OCI-LY7 (cell line): ENCODE data around the gene CABP7. TPM values are rescaled to one million over a fixed set of nuclear protein-coding genes. Genes with fewer than 3 reads are reported as not detected.

Source experiments
- BruUV-seq: library from RNA; stranded (reverse); fragments of 400-500 nt; replicated peaks from 2 replicates; lab custom pipeline; 2021; lab: Mats Ljungman, UMichigan
- CTCF ChIA-PET: fragments of 300-600 bp; sonication (Branson Sonifier 250); formaldehyde crosslinking; loops from one replicate; lab custom pipeline; 2022; ENCODE audit warnings: antibody characterized with exemption; ENCODE audit not compliant: unreplicated experiment; lab: Charles Lee
- POLR2A ChIA-PET: fragments of 300-600 bp; sonication (Branson Sonifier 250); formaldehyde crosslinking; loops from one replicate; lab custom pipeline; 2022; ENCODE audit warnings: antibody characterized with exemption; lab: Charles Lee
- DNase-seq: peaks from one replicate; pipeline ENCODE4 v3.0.0-alpha.2; 2015; ENCODE audit warnings: low spot score
- H2AFZ ChIP-seq: fragments of 200-600 bp; sonication (generic), shearing (Covaris generic); 2 replicates; pipeline ENCODE4 v1.6.1; 2014; ENCODE audit warnings: mild to moderate bottlenecking, antibody characterized with exemption, low read length, moderate library complexity
- H3K27ac ChIP-seq: fragments of 200-600 bp; sonication (generic); 2 replicates; pipeline ENCODE4 v1.5.1; 2014; ENCODE audit warnings: mixed run types, low read depth, mild to moderate bottlenecking, moderate library complexity, low read length, inconsistent platforms; ENCODE audit not compliant: poor library complexity, severe bottlenecking
- H3K36me3 ChIP-seq: fragments of 200-600 bp; sonication (generic); 2 replicates; pipeline ENCODE4 v1.6.1; 2014; ENCODE audit warnings: mild to moderate bottlenecking, antibody characterized with exemption, low read length, moderate library complexity, mixed read lengths; ENCODE audit not compliant: insufficient read depth
- H3K4me1 ChIP-seq: fragments of 200-600 bp; sonication (generic); 2 replicates; pipeline ENCODE4 v1.5.1; 2014; ENCODE audit warnings: mild to moderate bottlenecking, low read length; ENCODE audit not compliant: insufficient read depth, poor library complexity, severe bottlenecking
- H3K4me2 ChIP-seq: fragments of 200-600 bp; sonication (generic); 2 replicates; pipeline ENCODE4 v1.6.1; 2014; ENCODE audit warnings: mild to moderate bottlenecking, low read length
- H3K4me3 ChIP-seq: fragments of 200-600 bp; sonication (generic); 2 replicates; pipeline ENCODE4 v1.5.1; 2014; ENCODE audit warnings: mild to moderate bottlenecking, low read depth, low read length; ENCODE audit not compliant: poor library complexity, severe bottlenecking
- H3K79me2 ChIP-seq: fragments of 200-600 bp; sonication (generic); 2 replicates; pipeline ENCODE4 v1.6.1; 2016; ENCODE audit warnings: low read depth, mild to moderate bottlenecking, low read length, moderate library complexity, mixed read lengths; ENCODE audit not compliant: insufficient read depth
- H3K9me2 ChIP-seq: fragments of 200-600 bp; sonication (generic); 2 replicates; pipeline ENCODE4 v1.6.1; 2016; ENCODE audit warnings: mild to moderate bottlenecking, low read length, mixed read lengths; ENCODE audit not compliant: insufficient read depth
- H3K9me3 ChIP-seq: fragments of 200-600 bp; sonication (generic); 2 replicates; pipeline ENCODE4 v1.6.1; 2014; ENCODE audit warnings: mild to moderate bottlenecking, mixed run types, low read length, mixed read lengths
- H4K20me1 ChIP-seq: fragments of 200-600 bp; sonication (generic); 2 replicates; pipeline ENCODE4 v1.6.1; 2014; ENCODE audit warnings: mild to moderate bottlenecking, antibody characterized with exemption, low read length, moderate library complexity, mixed read lengths; ENCODE audit not compliant: insufficient read depth
- CTCF ChIP-seq: fragments of 200-600 bp; sonication (generic); conservative IDR thresholded peaks from 2 replicates; pipeline ENCODE4 v1.5.1; 2014; ENCODE audit warnings: mild to moderate bottlenecking, antibody characterized with exemption, low read length, moderate library complexity, mixed read lengths
- EZH2phosphoT487 ChIP-seq: fragments of 200-600 bp; sonication (generic); IDR thresholded peaks from 2 replicates; pipeline ENCODE4 v1.6.1; 2018; ENCODE audit warnings: low read depth, borderline replicate concordance, mild to moderate bottlenecking, mixed run types, antibody characterized with exemption, low read length, moderate library complexity, mixed read lengths
- intact Hi-C: fragments of 100-400 bp; cut with micrococcal nuclease; formaldehyde crosslinking; loops from one replicate; pipeline ENCODE4 v1.10.0; 2022; ENCODE audit not compliant: unreplicated experiment
- total RNA-seq, 2 experiments: library from RNA; depleted of rRNA in 1 of 2; stranded (reverse); fragments of >200 nt in 1 of 2; shearing (Covaris generic) in 1 of 2; gene quantifications; 2 replicates each; pipeline ENCODE4 v1.2.3, GENCODE V29; 2014 to 2022

The CABP7 gene
- total RNA-seq, 2 experiments from 2014 or later: 0.06 TPM; not detected in 1

DNA sequence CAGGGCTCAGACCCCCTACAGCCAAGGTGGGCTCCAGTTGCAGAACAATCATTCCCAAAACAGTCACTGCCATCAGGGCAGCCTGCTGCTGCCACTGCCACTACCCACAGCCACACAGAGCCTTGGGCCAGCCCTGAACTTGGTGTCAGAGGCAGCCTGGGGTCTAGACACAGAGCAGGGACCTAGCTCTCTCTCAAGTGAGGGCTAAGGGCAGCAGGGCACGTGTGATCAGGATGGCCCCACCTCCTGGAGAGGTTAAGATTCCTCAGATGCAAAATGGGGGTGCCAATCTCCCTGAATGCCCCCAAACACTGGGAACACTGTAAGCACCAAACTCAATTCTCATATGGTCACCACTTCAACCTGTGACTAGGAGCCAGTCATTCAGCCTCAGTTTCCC is 15.6 kb downstream of the CABP7 start:
- BruUV-seq: no TSS peak
- CTCF ChIA-PET: no interaction called here
- TF ChIP-seq EZH2phosphoT487: no peak
- no peak for TF ChIP-seq CTCF

GRCh38 chr22:29737251-29738117 is 17.7 kb downstream of the CABP7 start:
- ChIA-PET CTCF (no interaction called here), POLR2A (no interaction called here)

More for the DNA sequence above, 15.6 kb downstream of the CABP7 start:
- no peaks in the 10 kb centered on the region for H3K79me2 ChIP-seq
- POLR2A ChIA-PET: no interaction called here
- no peaks in the 10 kb centered on the region for H3K4me1 ChIP-seq
- H3K36me3 ChIP-seq: no peaks in the 10 kb centered on the region
- no peaks in the 10 kb centered on the region for H4K20me1 ChIP-seq
- intact Hi-C loops: no loop called here
- H2AFZ ChIP-seq: no peak overlapping the region
- H3K4me3 ChIP-seq: no peak overlapping the region
- no peak overlapping the region for H3K4me2 ChIP-seq
- no peak overlapping the region for H3K27ac ChIP-seq
- no peak for DNase-seq
- H3K9me3 ChIP-seq: no peaks in the 10 kb centered on the region
- no peaks in the 10 kb centered on the region for H3K9me2 ChIP-seq

More at GRCh38 chr22:29737251-29738117, 17.7 kb downstream of the CABP7 start:
- H3K27ac ChIP-seq: no peak overlapping the region
- H2AFZ ChIP-seq: no peak overlapping the region
- no peaks in the 10 kb centered on the region for H3K36me3 ChIP-seq
- intact Hi-C loops: no loop called here
- no peaks in the 10 kb centered on the region for H3K9me3 ChIP-seq
- DNase-seq: no peak
- no peaks in the 10 kb centered on the region for H4K20me1 ChIP-seq
- no peaks in the 10 kb centered on the region for H3K4me1 ChIP-seq
- no peaks in the 10 kb centered on the region for H3K9me2 ChIP-seq
- no peaks in the 10 kb centered on the region for H3K79me2 ChIP-seq
- no TSS peak for BruUV-seq
- no peak overlapping the region for H3K4me3 ChIP-seq
- H3K4me2 ChIP-seq: no peak overlapping the region
- no peak for TF ChIP-seq CTCF
- no peak for TF ChIP-seq EZH2phosphoT487
